GM21529 (cell line): Measurements from ENCODE around the gene CASS4.

Source experiments
- ATAC-seq: cut with Tn5 transposase; IDR thresholded peaks from one replicate; pipeline ENCODE4 v1.9.1; 2021; ENCODE audit not compliant: unreplicated experiment

The CASS4 gene

DNA sequence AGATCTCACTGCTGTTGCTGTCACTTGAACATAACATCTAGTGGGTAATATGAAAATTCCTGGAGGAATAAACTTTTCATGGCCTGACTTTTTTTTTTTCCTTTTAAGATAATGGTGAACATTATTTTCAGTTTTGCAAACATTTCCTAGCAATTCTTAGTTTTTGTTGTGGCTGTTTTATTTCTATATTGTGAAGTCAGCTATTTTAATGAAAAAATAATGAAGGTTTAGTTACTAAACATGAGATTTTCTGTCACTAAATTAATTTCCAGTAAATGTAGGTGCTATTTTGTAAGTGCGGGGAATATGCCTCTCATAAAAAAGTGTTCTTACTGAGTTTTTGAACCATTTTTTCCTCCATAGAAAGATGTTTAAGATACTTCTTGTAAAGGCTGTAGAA lies 89.1 kb downstream of the CASS4 start:
- ATAC-seq, result no peak

GRCh38 chr20:56503916-56504315 lies 91.9 kb downstream of the CASS4 start:
- ATAC-seq, result no peak

DNA sequence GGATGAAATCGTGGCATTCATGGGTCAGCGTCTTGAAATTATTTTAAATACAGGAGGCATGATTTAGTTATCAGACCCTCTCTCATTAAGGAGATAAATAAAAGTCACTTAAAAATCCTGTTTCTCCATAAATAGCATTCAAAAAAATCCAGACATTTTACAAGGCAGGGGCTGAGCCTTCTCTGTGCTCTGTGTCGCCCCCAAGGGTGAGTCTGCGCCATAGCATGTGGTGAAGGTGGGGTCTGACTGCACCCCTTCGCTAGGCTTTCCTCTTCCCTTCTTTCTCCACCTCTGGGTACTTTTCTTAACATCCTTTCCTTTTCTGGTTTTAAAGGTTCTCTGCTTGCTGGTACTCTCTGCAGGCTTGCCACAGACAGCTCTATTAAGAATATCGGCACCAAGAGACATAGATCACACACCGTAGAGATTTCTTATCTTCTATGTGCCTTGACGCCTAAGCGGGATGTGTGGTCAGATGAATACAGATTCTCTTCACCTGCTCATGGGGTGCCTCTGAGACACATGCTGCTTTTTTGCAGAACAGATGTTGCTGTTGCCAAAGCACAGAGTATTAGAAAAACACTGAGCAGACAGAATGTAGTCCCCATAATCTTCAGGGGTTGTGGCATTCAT lies 92.4 kb downstream of the CASS4 start:
- ATAC-seq, result no peak

GRCh38 chr20:56506103-56506502 lies 94.0 kb downstream of the CASS4 start:
- no peak for ATAC-seq
